Glomerular endothelial cell (primary cell): ENCODE measurements around the gene CASP6. TPM values are rescaled to one million over a fixed set of nuclear protein-coding genes. Genes with fewer than 3 reads are reported as not detected.

Experiments
- DNase-seq: peaks from one replicate; pipeline ENCODE4 v3.0.0-alpha.2; 2011; ENCODE audit warnings: low read depth, low spot score; ENCODE audit errors: extremely low read depth
- total RNA-seq: library from RNA; depleted of rRNA; stranded (reverse); fragments of >200 nt; gene quantifications from 2 replicates; pipeline ENCODE4 v1.2.3, GENCODE V29; 2015

Gene CASP6
- total RNA-seq, 1 donor from 2014 or later, result 37.6 TPM

DNA sequence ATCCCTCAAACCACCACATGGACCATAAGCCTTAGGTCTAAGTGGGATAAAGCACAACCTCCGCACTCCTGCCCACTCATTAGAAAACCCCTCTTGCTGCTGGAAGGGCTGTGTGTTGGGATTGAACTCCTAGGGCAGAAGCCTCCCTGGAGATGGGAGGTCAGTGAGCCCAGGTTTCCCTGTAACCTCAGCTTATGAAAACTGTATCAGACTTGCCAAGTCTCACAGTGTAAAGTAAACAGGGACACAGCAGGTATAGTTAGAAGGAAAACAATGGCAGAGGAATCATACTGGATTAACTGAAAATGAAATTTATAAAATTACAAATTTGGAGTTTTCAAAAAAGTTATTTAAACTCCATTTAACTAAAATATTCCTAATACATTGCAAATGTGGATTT, 29.9 kb downstream of the CASP6 start:
- no peak for DNase-seq

DNA sequence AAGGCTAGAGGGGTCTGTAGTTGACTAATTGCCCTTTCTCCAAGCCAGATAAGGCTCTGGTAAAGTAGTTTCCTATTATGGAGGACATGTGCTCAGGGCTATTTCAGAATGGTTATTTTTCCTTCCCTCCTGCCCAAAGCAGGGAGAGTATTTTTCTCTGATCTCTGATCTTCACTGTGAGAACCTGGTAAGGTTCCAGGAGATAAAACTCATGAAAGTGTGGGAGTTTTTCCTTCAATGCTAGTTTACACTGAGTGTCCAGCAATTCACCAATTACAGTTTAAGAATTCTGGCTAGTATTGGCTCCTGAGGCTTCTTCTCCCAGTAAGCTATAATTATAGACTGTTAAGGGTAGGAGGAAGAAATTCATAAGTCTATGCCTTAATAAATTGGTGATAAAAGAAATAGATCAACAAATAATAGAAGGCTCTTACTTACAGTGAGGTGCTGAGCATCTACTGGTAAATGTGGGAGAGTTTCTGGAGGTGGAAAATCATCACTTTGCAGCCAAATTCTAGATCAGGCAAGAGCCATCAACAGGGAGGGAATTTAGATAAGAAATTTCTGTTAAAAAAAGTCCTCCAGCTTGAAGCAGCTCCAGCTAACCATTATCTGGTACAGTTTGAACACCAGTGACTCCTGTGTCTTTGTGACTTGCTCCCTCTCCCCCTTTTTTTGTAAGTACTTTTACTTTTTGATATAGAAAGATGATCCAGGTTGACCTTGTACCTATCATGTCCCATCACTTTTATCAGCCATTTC, 30.9 kb downstream of the CASP6 start:
- DNase-seq, result no peak

DNA sequence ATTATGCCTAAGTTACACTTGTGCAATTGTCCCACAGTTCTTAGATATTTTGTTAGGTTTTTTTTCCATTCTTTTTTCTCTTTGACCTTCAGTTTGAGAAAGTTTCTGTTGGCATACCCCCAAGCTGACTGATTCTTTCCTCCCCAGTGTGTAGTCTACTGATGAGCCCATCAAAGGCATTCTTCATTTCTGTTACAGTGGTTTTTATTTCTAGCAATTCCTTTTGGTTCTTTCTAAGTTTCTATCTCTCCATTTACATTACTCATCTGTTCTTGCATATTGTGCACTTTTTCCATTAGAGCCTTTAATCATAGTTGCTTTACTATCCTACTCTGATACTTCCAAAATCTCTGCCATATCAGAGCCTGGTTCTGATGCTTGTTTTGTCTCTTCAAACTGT, 31.9 kb downstream of the CASP6 start:
- DNase-seq, result no peak

DNA sequence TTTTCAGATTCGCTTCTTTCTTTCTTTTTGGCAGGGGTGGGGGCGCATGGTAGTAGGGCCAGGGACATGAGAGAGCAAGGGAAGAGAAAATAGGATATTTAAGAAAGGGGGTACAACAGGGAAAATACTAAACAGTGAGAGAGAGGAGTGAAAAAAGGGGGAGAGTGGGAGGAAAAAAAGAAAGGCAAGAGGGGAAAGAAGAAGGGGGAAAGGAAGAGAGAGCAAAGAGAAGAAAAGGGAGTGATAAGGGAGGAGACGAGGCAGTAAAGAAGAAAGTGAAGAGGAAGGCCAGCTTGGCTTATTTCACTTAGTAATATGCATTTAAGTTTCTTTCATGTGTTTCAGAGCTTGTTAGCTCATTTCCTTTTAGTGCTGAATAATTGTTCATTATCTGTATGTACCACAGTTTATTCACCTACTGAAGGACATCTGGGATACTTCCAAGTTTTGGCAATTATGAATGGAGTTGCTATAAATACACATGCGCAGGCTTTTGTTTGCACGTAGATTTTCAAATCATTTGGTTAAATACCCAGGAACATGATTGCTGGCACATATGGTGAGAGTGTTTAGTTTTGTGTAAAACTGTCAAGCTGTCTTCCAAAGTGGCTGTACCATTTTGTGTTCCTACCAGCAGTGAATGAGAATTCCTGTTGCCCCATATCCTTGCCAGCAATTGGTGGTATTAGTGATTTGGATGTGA, 37.3 kb downstream of the CASP6 start:
- no peak for DNase-seq

DNA sequence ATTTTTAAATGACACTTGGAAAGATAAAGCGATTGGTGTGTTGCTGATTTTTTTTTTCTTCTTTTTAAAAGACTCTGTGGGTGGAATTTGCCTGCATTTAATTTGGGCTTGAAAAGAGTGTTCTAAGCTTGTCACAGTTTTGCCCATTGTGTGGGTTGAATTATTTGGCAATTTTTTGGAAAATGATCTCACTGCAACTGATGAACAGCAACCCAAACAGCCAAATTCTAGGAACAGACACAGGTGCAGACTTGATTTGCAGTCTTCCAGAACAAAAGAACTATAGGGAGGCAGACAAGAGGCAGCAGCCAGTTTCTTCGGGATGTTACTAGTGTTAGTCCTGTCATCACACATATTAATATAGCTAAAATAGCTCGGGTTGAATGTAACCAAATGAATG, 40.5 kb downstream of the CASP6 start:
- DNase-seq, result no peak

DNA sequence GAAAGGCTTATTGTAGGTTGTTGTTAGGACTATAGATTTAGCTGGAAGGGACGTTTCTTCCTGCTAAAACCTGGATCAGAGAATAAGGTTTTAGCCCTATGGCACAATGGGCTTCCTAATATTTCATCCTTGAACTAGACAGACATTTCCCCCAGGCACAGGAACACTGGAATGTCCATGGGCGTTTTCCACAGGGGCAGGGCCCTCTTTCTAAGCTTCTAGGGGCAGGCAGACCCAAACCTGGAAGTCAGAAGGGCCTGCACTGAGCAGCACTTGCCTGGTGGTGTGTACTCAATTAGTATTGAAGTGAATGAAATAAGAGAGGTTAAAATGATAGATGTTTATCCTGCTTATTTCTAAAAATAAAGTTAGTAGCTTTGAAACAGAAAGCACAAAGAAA, 41.1 kb downstream of the CASP6 start:
- no peak for DNase-seq

DNA sequence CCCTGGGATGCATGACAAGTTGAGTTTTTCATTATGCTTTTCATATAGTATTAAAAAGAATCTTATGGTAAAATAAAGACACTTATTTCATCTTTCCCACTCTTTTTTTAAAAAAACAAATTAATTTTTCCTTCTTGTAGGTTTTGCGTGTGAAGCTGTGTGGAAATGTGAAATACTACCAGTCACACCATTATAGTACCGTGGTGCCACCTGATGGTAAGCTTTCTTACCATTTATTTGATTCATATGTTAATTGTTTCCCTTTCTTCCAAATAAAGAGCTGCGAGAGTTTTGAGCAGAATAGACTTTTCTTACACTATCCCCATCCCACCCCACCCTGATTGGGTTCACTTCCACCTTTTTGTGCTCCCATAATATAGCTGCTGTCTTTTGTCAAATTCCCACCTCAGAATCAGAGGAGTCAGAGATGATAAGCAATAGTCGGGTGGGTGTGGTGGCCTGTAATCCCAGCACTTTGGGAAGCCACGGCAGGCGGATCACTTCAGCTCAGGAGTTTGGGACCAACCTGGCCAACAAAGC, 44.3 kb downstream of the CASP6 start:
- no peak for DNase-seq

DNA sequence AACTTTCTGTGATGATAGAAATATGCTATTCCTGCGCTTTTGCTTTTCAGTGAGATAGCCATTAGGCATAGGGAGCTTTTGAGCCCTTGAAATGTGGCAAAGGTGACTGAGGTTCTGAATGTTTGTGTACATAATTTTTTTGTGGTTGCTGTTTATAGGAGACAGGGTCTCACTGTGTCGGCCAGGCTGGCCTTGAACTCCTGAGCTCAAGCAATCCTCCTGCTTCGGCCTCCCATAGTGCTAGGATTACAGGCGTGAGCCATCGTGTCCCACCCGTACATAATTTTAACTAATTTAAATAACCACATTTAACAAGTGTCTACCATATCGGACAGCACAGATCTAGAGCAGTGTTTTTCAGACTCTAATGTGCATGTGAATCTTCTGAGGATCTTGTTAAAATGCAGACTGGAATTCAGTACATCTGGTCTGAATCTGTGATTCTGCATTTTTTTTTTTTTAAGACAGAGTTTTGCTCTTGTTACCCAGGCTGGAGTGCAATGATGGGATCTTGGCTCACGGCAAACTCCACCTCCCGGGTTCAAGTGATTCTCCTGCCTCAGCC, 45.3 kb downstream of the CASP6 start:
- DNase-seq, result no peak

DNA sequence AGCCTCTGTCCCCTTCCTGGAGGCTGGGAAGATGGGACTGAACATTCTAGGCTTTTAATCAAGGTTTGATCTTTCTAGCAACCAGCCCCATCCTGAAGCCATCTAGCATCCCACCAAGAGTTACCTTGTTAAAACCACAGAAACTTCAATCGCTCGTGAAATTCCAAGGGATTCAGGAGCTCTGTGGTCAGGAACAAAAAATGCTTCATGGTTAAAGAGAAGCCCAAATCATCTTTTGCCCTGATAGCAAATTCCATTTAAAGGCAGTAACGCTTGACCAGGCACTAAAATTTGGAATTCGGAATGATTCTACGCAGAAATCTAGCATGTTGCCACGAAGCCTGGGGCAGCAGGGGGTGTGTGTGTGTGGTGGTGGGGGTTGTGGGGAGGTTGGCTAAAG, 47.8 kb downstream of the CASP6 start:
- DNase-seq, result no peak

DNA sequence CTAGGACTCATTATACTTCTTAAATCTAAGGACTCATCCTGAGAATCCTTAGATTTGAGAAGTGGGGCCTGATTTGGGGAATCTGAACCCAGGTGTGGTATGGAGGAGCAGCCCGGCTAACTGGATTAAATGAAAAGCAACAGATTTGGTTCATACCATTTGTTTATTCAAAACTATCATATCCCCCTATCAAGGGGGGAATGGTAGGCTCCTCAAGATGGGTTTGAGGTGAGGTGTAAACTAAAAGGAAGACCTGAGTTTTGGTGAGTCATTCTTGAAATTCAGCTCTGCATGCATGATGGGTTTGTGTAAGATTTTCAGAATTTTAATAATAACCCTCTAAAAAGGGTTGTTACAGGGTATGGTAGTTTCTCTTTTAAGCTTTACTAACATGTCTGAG, 53.4 kb downstream of the CASP6 start:
- DNase-seq, result no peak

DNA sequence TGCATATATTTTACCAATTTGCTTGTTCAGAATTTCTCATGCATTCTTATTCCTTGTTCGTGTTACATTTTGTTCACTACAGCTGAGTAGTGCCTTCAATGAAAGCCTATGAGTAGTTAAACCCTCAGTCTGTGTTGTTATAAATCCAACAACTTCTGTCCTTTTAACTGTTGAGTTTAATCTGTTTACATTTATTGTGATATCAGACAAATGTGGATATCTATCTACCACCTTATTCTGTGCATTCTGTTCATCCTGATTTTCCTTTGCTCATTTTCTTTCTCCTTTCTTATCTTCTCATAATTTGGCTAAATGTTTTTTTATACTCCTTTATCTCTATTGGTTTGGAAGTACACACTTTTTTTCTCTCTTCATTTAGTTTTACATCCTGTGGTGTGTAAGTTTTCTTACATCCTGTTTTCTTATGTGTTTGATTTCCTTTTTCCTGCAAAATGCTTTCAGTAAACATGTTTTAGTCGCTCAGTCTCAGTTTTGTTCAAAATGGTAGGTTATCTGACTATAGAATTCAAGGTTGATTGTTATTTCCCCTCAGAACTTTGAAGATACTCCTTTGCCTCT, 54.2 kb downstream of the CASP6 start:
- no peak for DNase-seq

DNA sequence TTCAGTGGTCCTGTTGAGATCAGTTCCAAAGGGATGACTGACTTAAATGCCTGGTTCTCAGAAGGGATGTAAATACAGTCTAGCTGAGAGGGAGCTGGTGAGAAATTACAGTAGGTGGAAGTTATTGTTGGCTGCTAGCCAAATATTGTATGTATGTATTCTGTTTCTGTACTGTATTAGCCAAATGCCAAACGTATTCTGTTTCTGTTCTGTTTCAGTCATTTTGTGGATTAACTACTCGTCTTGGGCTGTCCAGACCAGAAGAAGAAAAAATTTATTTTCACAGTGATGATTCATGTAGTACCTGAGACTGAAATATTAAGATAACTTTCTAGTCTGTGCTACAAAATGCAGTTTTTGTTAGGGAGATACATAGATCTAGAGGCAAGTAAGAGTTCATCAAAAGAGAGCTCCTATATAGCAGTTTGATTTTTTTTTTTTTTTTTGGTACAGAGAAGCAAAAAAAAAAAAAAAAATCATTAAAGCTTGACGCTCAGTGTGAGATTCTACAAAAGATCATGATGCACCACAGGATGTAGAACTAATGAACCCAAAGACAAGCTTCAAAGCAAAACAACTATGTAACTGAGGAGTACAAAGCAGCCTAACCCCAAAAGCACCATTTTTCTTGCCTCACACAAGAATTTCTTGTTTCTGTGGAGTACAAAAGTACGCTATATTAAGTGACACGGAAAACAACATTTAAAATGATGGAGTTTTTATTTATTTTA, 54.8 kb downstream of the CASP6 start:
- peak; percentile 56 for DNase-seq

DNA sequence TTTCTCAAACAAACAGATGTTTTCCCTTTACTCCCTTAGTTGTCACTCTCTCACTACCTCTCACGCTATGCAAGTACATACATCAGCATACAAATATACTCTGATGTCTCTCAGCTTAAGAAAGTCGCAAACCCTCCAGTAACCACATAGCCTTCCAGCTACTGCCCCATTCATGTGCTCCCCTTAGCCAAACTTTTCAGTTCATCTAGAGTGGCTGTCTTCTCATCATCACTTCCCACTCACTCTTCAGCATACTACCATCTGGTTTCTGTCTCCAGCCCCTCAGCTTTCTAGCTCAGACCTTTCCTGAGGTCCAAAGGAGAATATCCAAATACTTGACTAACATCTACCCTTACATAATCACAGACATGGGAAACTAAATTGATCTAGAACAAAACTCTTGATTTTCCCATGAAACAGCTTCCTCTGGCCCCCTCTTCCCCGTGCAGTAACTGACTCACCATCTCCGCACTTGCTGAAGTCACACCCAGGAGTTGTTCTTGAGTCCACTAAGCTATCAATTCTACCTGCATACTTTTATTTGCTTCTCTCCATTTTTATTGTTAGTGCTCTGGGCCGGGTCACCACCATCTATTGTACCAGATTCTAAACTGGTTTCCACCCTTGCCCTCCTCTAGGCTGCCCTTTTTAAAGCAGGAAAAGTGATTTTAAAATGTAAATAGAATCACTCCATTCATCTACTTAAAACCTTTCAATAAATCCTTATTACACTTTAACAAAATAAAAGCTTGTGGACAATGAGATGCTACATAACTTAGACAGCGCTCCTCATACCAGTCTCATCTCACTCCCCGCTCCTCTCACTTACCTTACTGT, 57.2 kb downstream of the CASP6 start:
- no peak for DNase-seq

DNA sequence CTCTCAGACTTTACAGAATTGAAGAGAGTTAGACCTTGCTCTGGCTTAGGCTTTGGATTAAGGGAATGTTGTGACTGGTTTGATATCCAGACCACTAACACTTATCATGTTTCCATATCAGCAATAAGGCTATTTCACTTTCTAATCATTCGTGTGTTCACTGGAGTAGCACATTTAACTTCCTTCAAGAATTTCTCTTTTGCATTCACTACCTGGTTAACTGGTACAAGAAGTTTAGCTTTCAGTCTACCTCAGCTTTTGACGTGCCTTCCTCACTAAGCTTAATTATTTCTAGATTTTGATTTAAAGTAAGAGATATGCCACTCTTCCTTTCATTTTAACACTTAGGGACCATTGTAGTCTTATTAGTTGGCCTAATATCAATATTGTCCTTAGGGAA, 62.6 kb downstream of the CASP6 start:
- no peak for DNase-seq

Other genes starting within 250 kb of the CASP6 start
- 59.2 and 109 TPM in 2 replicates for gene MCUB, start 143.2 kb downstream of the CASP6 start, total RNA-seq
- 10.3 and 39.8 TPM in 2 replicates for gene PLA2G12A, start 26.6 kb upstream of the CASP6 start, total RNA-seq
- 45.9 and 61.9 TPM in 2 replicates for gene CFI, start 98.6 kb upstream of the CASP6 start, total RNA-seq
- gene GAR1, start 112.3 kb upstream of the CASP6 start, total RNA-seq, result 12.1 and 13.2 TPM in 2 replicates
- not detected in 2 replicates for gene RRH, start 124.5 kb upstream of the CASP6 start, total RNA-seq
- 0.15 and 0.18 TPM in 2 replicates for gene LRIT3, start 144.7 kb upstream of the CASP6 start, total RNA-seq
- gene EGF, start 209.4 kb upstream of the CASP6 start, total RNA-seq, result 0.10 and 0.41 TPM in 2 replicates